Osteocyte (in vitro differentiated cells): ENCODE results near the gene PTPN22. TPM values are rescaled to one million over a fixed set of nuclear protein-coding genes. Genes with fewer than 3 reads are reported as not detected.

Experiments
- DNase-seq: peaks from one replicate; pipeline ENCODE4 v3.0.0; 2021; ENCODE audit warnings: mixed read lengths; ENCODE audit not compliant: unreplicated experiment; ENCODE audit errors: extremely low spot score
- H3K27ac Mint-ChIP-seq: one replicate; pipeline ENCODE4 v1.8.0; 2021; ENCODE audit warnings: mild to moderate bottlenecking, mixed read lengths; ENCODE audit not compliant: unreplicated experiment
- H3K27me3 Mint-ChIP-seq: one replicate; pipeline ENCODE4 v1.8.0; 2021; ENCODE audit warnings: mixed read lengths; ENCODE audit not compliant: unreplicated experiment
- H3K36me3 Mint-ChIP-seq: one replicate; pipeline ENCODE4 v1.8.0; 2021; ENCODE audit warnings: mixed read lengths; ENCODE audit not compliant: unreplicated experiment
- H3K4me1 Mint-ChIP-seq: one replicate; pipeline ENCODE4 v1.8.0; 2021; ENCODE audit warnings: mixed read lengths; ENCODE audit not compliant: unreplicated experiment
- H3K4me3 Mint-ChIP-seq: one replicate; pipeline ENCODE4 v1.8.0; 2021; ENCODE audit warnings: mild to moderate bottlenecking, moderate library complexity, mixed read lengths; ENCODE audit not compliant: unreplicated experiment
- H3K9me3 Mint-ChIP-seq: one replicate; pipeline ENCODE4 v1.8.0; 2021; ENCODE audit warnings: mixed read lengths; ENCODE audit not compliant: unreplicated experiment
- CTCF ChIP-seq: fragments of 200-600 bp; sonication (generic); IDR thresholded peaks from 2 replicates; pipeline ENCODE4 v1.5.0; 2021; ENCODE audit warnings: antibody characterized with exemption, mild to moderate bottlenecking, moderate library complexity
- total RNA-seq: library from RNA; stranded (reverse); gene quantifications from 2 replicates; pipeline ENCODE4 v1.2.1, GENCODE V29; 2021

Gene PTPN22
- total RNA-seq, 1 donor from 2014 or later = not detected

- Mint-ChIP-seq H3K27me3 (no peaks in the 10 kb centered on the region), H3K4me3 (peak within 1 kb of the TSS; percentile 93), H3K9me3 (peaks cover 5% of the 10 kb centered on the region), H3K36me3 (peaks cover under 1% of the 10 kb centered on the region), H3K27ac (peak within 1 kb of the TSS; percentile 93), H3K4me1 (peaks cover 31% of the 10 kb centered on the region)
- peak; percentile 99 for DNase-seq
- no peak for TF ChIP-seq CTCF
These were observed 59.4 kb downstream of the PTPN22 start, which contains the start of gene RSBN1 for GRCh38 chr1:113811888-113812660. TSS of gene RSBN1 (minus strand) at chr1:113812476. CDS start at chr1:113812412, 64 bp downstream.

GRCh38 chr1:113811156-113811887 lies 60.2 kb downstream of the PTPN22 start:
- peaks cover 2% of the 10 kb centered on the region for H3K36me3 Mint-ChIP-seq
- H3K4me3 Mint-ChIP-seq = peak overlapping the region; percentile 93
- no peaks in the 10 kb centered on the region for H3K27me3 Mint-ChIP-seq
- peak overlapping the region; percentile 93 for H3K27ac Mint-ChIP-seq
- peaks cover 31% of the 10 kb centered on the region for H3K4me1 Mint-ChIP-seq
- peaks cover 5% of the 10 kb centered on the region for H3K9me3 Mint-ChIP-seq
- TF ChIP-seq CTCF = no peak
- no peak for DNase-seq

GRCh38 chr1:113809670-113810602 lies 61.6 kb downstream of the PTPN22 start:
- H3K9me3 Mint-ChIP-seq = peaks cover 5% of the 10 kb centered on the region
- peaks cover 35% of the 10 kb centered on the region for H3K4me1 Mint-ChIP-seq
- H3K27me3 Mint-ChIP-seq = no peaks in the 10 kb centered on the region
- peak overlapping the region; percentile 74 for H3K27ac Mint-ChIP-seq
- no peak for DNase-seq
- peaks cover 5% of the 10 kb centered on the region for H3K36me3 Mint-ChIP-seq
- no peak for TF ChIP-seq CTCF
- H3K4me3 Mint-ChIP-seq = peak overlapping the region; percentile 93

- TF ChIP-seq CTCF = no peak
- H3K4me3 Mint-ChIP-seq = no peak overlapping the region
- no peak overlapping the region for H3K27ac Mint-ChIP-seq
- peaks cover 5% of the 10 kb centered on the region for H3K9me3 Mint-ChIP-seq
- H3K36me3 Mint-ChIP-seq = peaks cover 5% of the 10 kb centered on the region
- no peaks in the 10 kb centered on the region for H3K27me3 Mint-ChIP-seq
- DNase-seq = no peak
- peaks cover 42% of the 10 kb centered on the region for H3K4me1 Mint-ChIP-seq
These were observed 62.9 kb downstream of the PTPN22 start for GRCh38 chr1:113808450-113809195.
